ENCODE data around the gene CUTA. TPM values are rescaled to one million over a fixed set of nuclear protein-coding genes. Genes with fewer than 3 reads are reported as not detected.
"Not testable (repeated sequence)": the region's sequence is repeated elsewhere in the genome, so short reads cannot be mapped to it uniquely, and the experiment has no call there.

Gene CUTA
- total RNA-seq, 1 donor from 2014 or later, result 73.2 TPM

- no peak overlapping the region for H3K4me3 ChIP-seq
- H3K4me1 ChIP-seq, result peaks cover 14% of the 10 kb centered on the region
- intact Hi-C loops (cut with DNase I), result loop anchor here (2.0 kb wide), 1 partner anchor 65 kb away; the partner anchor contains the start of gene ZBTB9
- TF ChIP-seq CTCF (IDR thresholded peaks at IDR 0.05) (no peak), POLR2A (IDR thresholded peaks at IDR 0.05) (no peak), POLR2AphosphoS5 (IDR thresholded peaks at IDR 0.05; ENCODE audit: insufficient read depth in 1 of 2, low read depth in 1 of 2) (no peak)
- H3K27ac ChIP-seq, result peak overlapping the region; percentile 91
- no peaks in the 10 kb centered on the region for H3K27me3 ChIP-seq
- H3K36me3 ChIP-seq, result no peaks in the 10 kb centered on the region
- H3K9me3 ChIP-seq, result no peaks in the 10 kb centered on the region
- no peak for DNase-seq (ENCODE audit: extremely low spot score in 2 of 2)
These were observed 27.7 kb downstream of the CUTA start for GRCh38 chr6:33390173-33390572.

DNA sequence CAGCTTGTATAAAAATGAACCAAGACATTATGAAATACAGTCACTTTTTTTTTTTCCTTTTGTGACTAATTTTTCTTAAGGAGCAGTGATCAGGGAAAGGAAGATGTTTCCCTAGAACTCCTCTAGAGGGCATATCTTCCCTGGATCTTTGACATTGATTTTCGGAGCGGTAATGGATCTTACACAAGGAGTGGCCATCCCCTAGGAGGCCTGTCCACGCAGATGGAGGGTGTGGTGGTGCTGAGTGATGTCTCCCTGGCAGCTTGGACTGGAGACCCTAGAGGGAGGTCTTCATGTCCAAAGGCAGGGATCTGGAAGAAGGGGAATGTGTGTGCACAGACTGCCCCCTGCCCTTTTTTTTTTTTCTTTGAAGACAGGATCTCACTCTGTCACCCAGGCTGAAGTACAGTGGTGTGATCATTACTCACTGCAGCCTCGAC, 33.3 kb downstream of the CUTA start:
- Histone ChIP-seq H3K27me3 (no peaks in the 10 kb centered on the region), H3K36me3 (no peaks in the 10 kb centered on the region), H3K4me1 (no peaks in the 10 kb centered on the region), H3K9me3 (no peaks in the 10 kb centered on the region), H3K4me3 (no peak overlapping the region), H3K27ac (no peak overlapping the region)
- intact Hi-C loops (cut with DNase I), result no loop called here
- no peak for DNase-seq (ENCODE audit: extremely low spot score in 2 of 2)
- no peak for TF ChIP-seq POLR2AphosphoS5 (IDR thresholded peaks at IDR 0.05; ENCODE audit: insufficient read depth in 1 of 2, low read depth in 1 of 2)
- peak in 1 of 3 experiments; percentile 16 for TF ChIP-seq CTCF (IDR thresholded peaks at IDR 0.05)
- no peak for TF ChIP-seq POLR2A (IDR thresholded peaks at IDR 0.05)

GRCh38 chr6:33383427-33384185, 34.3 kb downstream of the CUTA start:
- TF ChIP-seq POLR2AphosphoS5 (IDR thresholded peaks at IDR 0.05; ENCODE audit: insufficient read depth in 1 of 2, low read depth in 1 of 2) (no peak), CTCF (IDR thresholded peaks at IDR 0.05) (no peak), POLR2A (IDR thresholded peaks at IDR 0.05) (no peak)
- no peaks in the 10 kb centered on the region for H3K36me3 ChIP-seq
- no peak for DNase-seq (ENCODE audit: extremely low spot score in 2 of 2)
- no peak overlapping the region for H3K27ac ChIP-seq
- intact Hi-C loops (cut with DNase I), result no loop called here
- H3K9me3 ChIP-seq, result no peaks in the 10 kb centered on the region
- H3K27me3 ChIP-seq, result no peaks in the 10 kb centered on the region
- H3K4me3 ChIP-seq, result no peak overlapping the region
- H3K4me1 ChIP-seq, result no peaks in the 10 kb centered on the region

- TF ChIP-seq POLR2AphosphoS5 (IDR thresholded peaks at IDR 0.05; ENCODE audit: insufficient read depth in 1 of 2, low read depth in 1 of 2) (peak in 1 of 2 donors; percentile 30), CTCF (IDR thresholded peaks at IDR 0.05) (no peak), POLR2A (IDR thresholded peaks at IDR 0.05) (no peak)
These were observed 37.5 kb downstream of the CUTA start for GRCh38 chr6:33380272-33380981.

DNA sequence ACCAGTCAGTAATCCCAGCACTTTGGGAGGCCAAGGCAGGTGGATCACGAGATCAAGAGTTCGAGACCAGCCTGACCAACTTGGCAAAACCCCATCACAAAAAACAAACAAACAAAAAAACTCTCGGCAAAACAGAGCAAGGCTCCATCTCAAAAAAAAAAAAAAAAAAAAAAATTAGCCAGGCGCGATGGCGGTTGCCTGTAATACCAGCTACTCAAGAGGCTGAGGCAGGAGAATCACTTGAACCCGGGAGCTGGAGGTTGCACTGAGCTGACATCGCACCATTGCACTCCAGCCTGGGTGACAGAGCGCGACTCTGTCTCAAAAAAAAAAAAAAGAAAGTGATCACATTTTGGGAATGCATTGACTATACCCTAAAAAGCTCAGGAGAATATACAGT, 38.7 kb downstream of the CUTA start:
- H3K4me1 ChIP-seq, result peaks cover 35% of the 10 kb centered on the region
- H3K27me3 ChIP-seq; H3K4me3 ChIP-seq; DNase-seq (ENCODE audit: extremely low spot score in 2 of 2); H3K9me3 ChIP-seq; H3K27ac ChIP-seq; intact Hi-C loops (cut with DNase I); H3K36me3 ChIP-seq: not testable (repeated sequence)

More at GRCh38 chr6:33380272-33380981, 37.5 kb downstream of the CUTA start:
- Histone ChIP-seq H3K27me3 (no peaks in the 10 kb centered on the region), H3K9me3 (no peaks in the 10 kb centered on the region), H3K4me3 (no peak overlapping the region), H3K4me1 (peaks cover 23% of the 10 kb centered on the region), H3K27ac (no peak overlapping the region), H3K36me3 (no peaks in the 10 kb centered on the region)
- intact Hi-C loops (cut with DNase I), result no loop called here
- DNase-seq (ENCODE audit: extremely low spot score in 2 of 2), result no peak
